Measurements from ENCODE around the gene RANBP3L. TPM values are rescaled to one million over a fixed set of nuclear protein-coding genes. Genes with fewer than 3 reads are reported as not detected.

RANBP3L gene
- total and polyA plus RNA-seq, 2 experiments from 2014 or later: not detected

- TF ChIP-seq ETS1 (IDR thresholded peaks at IDR 0.05) (no peak), ZNF114 (CRISPR knock-in tag; IDR thresholded peaks at IDR 0.05) (no peak)
Observed at GRCh38 chr5:36281626-36282025, 20.1 kb downstream of the RANBP3L start (continued).

GRCh38 chr5:36279054-36279698 lies 22.5 kb downstream of the RANBP3L start:
- Histone ChIP-seq H3F3A (replicated peaks; ENCODE audit: low read depth) (no peaks in the 10 kb centered on the region), H3K9me2 (ENCODE audit: insufficient read depth) (no peaks in the 10 kb centered on the region), H3K4me3 (no peak overlapping the region), H2AFZ (no peak overlapping the region), H3K79me2 (replicated peaks; ENCODE audit: insufficient read depth) (no peaks in the 10 kb centered on the region), H3K36me3 (ENCODE audit: insufficient read depth) (no peaks in the 10 kb centered on the region), H3K4me2 (no peak overlapping the region), H3K4me1 (ENCODE audit: insufficient read depth) (no peaks in the 10 kb centered on the region; the same call in 1 of the 2 replicates), H4K20me1 (replicated peaks; ENCODE audit: insufficient read depth) (no peaks in the 10 kb centered on the region), H3K27me3 (ENCODE audit: insufficient read depth) (no peaks in the 10 kb centered on the region), H3K27ac (ENCODE audit: low read depth) (no peak overlapping the region)
- DNase-seq (ENCODE audit: low spot score): no peak
- no peak for ATAC-seq
- H3K4me3 Mint-ChIP-seq: no peak overlapping the region
- H3K27me3 Mint-ChIP-seq (ENCODE audit: insufficient read depth, low read depth, poor library complexity): peaks cover 1% of the 10 kb centered on the region
- H3K9me3 Mint-ChIP-seq: no peaks in the 10 kb centered on the region
- H3K4me1 Mint-ChIP-seq: peaks cover 9% of the 10 kb centered on the region
- no peaks in the 10 kb centered on the region for H3K36me3 Mint-ChIP-seq (ENCODE audit: low read depth)
- no peak overlapping the region for H3K27ac Mint-ChIP-seq
- TF ChIP-seq EZH2 (IDR thresholded peaks at IDR 0.05; ENCODE audit: low read depth, unreplicated experiment): no peak
- no peak for TF ChIP-seq ZNF462 (CRISPR knock-in tag; IDR thresholded peaks at IDR 0.05)
- no peak for TF ChIP-seq POLR2AphosphoS5 (IDR thresholded peaks at IDR 0.05; ENCODE audit: low read depth)
- TF ChIP-seq CTCF (conservative IDR thresholded peaks at IDR 0.05; ENCODE audit: low read depth in 2 of 2): no peak
- TF ChIP-seq ETS1 (IDR thresholded peaks at IDR 0.05): no peak
- no peak for TF ChIP-seq STAT1 (IDR thresholded peaks at IDR 0.05; ENCODE audit: unreplicated experiment)
- TF ChIP-seq NANOG (IDR thresholded peaks at IDR 0.05; ENCODE audit: borderline replicate concordance): no peak
- no peak for TF ChIP-seq ZNF331 (CRISPR knock-in tag; IDR thresholded peaks at IDR 0.05; ENCODE audit: low read depth)
- TF ChIP-seq JUNB (IDR thresholded peaks at IDR 0.05; ENCODE audit: unreplicated experiment): no peak
- no peak for TF ChIP-seq REST (IDR thresholded peaks at IDR 0.05; ENCODE audit: unreplicated experiment)

Data from GM23338 (cell line).